ENCODE data around the gene CENPQ.

GRCh38 chr6:49499623-49500022 lies 36.5 kb downstream of the CENPQ start, which contains the start of gene GLYATL3:
- TF ChIP-seq CTCF (IDR thresholded peaks at IDR 0.05) (no peak), POLR2A (IDR thresholded peaks at IDR 0.05) (no peak)
